ENCODE data around the gene TIMM22.

DNA sequence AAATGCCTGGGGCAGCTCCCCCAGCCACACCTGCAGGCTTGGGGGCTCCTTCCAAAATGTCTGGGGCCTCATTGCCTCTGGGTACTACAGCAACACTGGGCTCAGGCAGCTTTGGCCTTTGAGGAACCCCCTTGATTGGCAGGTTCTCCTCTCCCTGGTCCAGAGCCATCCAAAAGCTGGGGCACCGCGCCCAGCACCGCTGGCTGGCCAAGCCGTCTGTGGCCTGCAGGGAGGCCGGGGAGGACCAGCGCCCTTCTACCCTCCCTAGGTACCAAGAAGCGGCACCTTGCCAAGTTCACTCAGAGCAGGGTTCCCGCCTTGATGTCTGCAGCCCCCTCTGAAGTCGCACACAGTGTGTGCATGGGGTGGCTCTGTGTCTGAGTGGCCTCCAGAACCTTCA lies 30.1 kb downstream of the TIMM22 start:
- TF ChIP-seq ZNF433 (tag by site-specific recombination; IDR thresholded peaks at IDR 0.05; ENCODE audit: low read depth) = no peak
- TF ChIP-seq, protein P1, sequence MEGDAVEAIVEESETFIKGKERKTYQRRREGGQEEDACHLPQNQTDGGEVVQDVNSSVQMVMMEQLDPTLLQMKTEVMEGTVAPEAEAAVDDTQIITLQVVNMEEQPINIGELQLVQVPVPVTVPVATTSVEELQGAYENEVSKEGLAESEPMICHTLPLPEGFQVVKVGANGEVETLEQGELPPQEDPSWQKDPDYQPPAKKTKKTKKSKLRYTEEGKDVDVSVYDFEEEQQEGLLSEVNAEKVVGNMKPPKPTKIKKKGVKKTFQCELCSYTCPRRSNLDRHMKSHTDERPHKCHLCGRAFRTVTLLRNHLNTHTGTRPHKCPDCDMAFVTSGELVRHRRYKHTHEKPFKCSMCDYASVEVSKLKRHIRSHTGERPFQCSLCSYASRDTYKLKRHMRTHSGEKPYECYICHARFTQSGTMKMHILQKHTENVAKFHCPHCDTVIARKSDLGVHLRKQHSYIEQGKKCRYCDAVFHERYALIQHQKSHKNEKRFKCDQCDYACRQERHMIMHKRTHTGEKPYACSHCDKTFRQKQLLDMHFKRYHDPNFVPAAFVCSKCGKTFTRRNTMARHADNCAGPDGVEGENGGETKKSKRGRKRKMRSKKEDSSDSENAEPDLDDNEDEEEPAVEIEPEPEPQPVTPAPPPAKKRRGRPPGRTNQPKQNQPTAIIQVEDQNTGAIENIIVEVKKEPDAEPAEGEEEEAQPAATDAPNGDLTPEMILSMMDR (tag by site-specific recombination; IDR thresholded peaks at IDR 0.05) = no peak

Measured in HEK293 (cell line).